GOT3 (cell line): ENCODE results near the gene BUD13.

Experiments used
- DNase-seq: peaks from one replicate; lab custom pipeline; 2025; ENCODE audit warnings: mixed read lengths; lab: John Stamatoyannopoulos, UW

The BUD13 gene

GRCh38 chr11:116715383-116715782, 57.4 kb downstream of the BUD13 start:
- DNase-seq, result no peak

- no peak for DNase-seq
These were observed 57.9 kb downstream of the BUD13 start for GRCh38 chr11:116714902-116715301.

DNA sequence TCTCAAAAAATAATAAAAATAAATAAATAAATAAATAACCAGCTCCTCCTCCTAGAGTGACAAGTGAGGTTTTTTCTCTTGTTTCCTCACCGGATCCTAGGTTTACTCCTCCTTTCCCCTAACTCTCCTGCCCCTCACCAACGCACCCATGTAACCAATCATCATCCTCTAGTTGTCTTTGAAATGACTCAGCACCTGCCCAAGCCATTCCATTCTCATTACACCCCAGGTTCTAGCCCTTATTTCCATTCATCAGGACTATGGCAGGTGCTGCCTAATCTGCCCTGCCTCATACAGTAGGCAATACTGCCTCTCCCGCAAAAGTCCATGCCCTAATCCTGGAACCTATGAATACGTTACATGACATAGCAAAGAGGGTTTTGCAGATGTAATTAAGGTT, 60.4 kb downstream of the BUD13 start:
- DNase-seq, result no peak

- DNase-seq, result no peak
These were observed 62.0 kb downstream of the BUD13 start for GRCh38 chr11:116710762-116711161.

DNA sequence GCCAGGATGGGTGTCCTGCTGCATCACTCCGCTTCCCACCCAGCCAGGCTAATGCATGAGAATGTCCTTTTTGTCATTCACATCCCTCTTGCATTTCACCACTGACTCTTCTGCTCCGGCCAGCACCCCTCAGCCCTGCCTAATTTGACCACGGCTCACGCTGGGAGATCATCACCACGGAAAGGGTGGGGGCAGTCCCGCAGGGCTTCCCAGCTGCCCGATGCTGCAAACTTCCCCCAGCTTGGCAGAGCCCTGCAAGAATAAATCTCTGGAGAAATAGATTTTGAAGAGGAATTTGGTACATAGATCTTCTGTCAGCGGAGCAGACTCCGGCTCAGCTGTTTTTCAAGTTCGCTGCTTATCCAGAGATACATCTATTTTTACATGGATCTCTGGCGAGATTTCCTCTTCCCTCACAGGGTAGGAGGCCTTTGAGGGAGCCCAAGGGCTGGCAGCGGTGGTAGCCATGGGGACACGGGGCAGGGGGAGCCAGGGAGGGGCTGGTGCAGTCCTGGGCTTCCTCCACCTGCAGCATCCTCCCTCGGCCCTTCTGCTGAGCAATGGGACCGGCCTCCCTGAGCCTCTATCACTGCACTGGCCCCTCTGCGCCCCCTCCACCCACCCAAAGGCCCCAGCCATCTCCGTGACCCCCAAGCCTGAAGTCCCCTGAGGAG, 62.6 kb downstream of the BUD13 start:
- no peak for DNase-seq

GRCh38 chr11:116707746-116708145, 65.0 kb downstream of the BUD13 start:
- no peak for DNase-seq

DNA sequence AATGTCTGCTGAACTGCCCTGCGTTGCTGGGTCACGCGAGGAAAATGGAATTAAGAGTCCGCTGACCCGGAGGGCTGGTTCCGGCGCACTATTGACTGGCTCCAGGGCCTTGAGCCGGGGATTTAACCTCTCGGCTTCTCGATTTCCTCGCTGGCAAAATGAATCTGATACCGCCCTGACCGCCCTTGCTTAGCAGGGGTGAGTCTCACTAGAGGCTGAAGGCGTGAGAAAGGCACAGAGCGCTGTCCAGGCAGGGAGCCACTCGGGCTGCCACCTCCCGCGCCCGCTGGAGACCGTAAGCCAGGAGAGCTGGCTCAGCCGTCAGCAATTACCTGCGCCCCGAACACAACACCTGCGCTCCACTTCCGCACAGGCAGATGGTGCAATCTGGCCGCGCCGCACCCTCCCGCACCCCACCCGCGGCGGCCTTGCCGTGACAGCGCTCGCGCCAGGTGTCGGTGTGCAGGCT, 65.6 kb downstream of the BUD13 start:
- DNase-seq, result no peak

DNA sequence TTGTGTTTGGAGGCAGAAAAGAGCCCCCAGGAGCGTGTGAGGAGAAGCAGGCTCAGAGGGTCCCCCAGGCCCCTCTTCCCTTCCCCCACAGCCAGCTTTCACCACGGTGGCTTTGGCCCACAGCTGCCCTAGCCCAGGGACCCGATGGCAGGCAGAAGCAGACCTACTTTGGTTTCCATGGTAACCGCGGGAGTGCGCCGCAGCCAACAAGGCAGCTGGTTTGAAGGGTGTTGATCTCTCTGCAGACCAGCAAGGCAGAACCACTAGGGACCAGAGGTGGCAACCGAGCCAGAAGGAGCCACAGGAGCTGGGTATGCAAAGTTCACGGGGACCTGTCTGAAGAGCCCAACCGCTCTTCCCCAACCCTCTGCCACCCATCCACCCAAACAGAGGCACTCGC, 69.4 kb downstream of the BUD13 start:
- DNase-seq, result no peak

DNA sequence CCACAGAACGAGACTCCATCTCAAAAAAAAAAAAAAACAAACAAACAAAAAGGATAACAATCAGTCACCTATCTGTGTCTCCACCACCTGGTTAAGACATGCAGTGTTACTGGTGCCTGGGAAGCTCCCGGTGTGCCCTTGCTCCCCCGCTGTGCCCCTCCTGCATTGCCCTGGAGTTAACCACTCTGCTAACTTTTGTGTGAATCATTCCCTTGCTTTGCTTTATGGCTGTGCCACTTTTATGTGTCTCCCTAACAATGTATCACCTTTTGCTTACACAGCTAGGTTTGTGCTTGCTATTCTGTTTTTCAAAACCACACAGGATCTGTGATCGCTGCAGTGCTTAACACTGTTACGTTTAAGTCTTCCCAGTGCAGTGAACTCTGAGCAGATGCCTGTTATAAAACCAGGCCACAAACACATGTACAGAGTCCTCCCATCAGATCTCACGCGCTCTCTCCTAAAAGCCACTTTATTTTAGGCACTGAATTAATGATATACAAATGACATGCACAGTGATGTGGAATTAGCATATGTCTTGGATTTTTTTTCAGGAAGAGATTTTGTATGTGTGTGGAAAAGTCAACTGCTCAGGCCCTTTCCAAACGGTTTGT, 69.9 kb downstream of the BUD13 start:
- DNase-seq, result no peak

- DNase-seq, result no peak
These were observed 70.9 kb downstream of the BUD13 start for GRCh38 chr11:116701876-116702275.

DNA sequence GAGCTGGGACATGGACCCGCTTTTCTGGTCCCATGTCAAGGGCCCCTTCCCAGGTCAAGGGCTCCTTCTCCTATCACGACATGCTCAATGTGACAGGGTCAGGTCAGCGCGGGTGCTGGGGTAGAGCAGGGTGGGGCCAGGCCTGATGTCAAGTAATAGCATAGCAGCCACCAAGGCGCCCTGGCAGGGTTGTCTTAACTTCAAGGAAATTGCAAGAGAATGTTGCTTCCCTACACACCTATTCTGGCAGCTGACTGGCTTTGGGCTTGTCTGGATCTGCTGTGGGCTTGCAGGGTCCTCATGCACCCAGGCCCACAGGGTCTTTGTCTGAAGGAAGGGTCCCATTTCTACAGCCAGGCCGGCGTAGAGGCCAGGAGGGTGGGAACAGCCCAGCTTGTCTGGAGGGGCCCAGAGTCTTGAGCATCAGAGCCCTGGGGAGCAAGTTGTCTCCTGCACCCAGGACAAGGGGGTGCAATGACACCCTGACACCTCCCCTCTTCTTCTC, 71.4 kb downstream of the BUD13 start:
- no peak for DNase-seq

DNA sequence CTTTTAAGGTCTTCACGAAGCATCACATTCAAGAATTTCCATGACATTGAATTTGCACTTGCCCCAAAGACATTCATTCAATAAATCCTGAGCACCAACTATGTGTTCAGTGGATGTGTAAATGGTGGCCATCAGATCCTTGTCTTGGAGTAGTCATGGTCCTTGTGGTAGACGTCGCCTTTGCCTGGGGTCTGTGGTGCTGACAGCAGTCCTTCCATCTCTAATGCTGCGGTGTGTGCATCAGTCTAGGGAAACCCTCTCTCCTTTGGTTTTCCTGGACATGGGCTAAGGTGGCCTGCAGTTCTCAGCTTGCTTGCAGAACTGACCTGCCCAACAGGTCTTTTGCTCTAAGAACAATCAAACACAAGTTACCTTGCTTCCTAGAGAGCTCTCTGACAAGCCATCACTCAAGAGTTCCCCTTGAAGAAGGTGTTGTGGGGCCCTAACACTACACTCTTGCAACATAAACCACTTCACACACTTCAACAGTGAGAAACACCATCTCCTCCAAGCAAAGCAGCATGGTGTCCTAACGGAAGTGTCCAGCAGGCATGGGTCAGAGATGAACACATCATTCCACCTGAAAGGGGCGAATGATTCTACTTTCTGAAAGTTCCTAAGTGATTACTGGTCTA, 72.1 kb downstream of the BUD13 start:
- no peak for DNase-seq
